Measurements from ENCODE around the gene HYAL3.

GRCh38 chr3:50286322-50287227, 12.6 kb downstream of the HYAL3 start:
- TF ChIP-seq CTCF (IDR thresholded peaks at IDR 0.05; ENCODE audit: insufficient read depth, low read length, poor library complexity, severe bottlenecking) (no peak), EZH2phosphoT487 (conservative IDR thresholded peaks at IDR 0.05; ENCODE audit: low read length) (no peak)
